HL-60/S4 treated with phorbol 12-myristate 13-acetate at 8.2 ng/mL for 4 days and 3 days (cell line): Measurements from ENCODE around the gene JAKMIP2.
"Not testable (repeated sequence)": the region's sequence is repeated elsewhere in the genome, so short reads cannot be mapped to it uniquely, and the experiment has no call there.

Experiments
- in situ Hi-C: fragments of 300-500 bp; cut with MboI; formaldehyde crosslinking; loops from 2 replicates; pipeline ENCODE4 v1.15.0; 2022; ENCODE audit warnings: low sequenced_read_pairs

JAKMIP2 gene

DNA sequence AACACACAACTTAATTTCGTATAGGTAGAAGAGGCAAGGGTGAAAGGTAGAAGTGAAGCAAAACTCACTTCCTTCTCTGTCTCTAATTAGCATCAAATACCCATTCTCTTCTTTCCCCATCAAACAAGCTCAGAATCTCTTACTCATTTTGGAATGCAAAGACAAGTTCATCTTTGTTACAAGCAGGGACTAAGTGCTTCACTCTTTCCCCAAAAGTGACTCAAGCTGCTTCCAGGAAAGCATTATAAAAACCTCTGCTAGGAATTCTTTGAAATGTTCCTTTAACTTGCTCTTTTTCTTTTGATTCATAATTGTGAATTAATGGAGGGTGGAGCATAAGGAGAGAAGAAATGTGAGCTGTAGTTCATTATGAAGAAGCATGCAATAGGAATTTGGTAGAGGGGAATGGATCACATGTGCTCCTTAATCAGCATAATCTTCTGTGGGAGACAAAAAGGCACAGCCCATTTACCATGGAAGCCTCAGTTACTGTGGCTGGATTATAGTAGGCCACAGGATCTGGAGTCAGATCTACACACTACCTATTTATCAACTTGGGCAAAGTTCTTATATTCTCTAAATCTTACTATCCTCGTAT is 163.1 kb downstream of the JAKMIP2 start:
- in situ Hi-C loops, result no loop called here

DNA sequence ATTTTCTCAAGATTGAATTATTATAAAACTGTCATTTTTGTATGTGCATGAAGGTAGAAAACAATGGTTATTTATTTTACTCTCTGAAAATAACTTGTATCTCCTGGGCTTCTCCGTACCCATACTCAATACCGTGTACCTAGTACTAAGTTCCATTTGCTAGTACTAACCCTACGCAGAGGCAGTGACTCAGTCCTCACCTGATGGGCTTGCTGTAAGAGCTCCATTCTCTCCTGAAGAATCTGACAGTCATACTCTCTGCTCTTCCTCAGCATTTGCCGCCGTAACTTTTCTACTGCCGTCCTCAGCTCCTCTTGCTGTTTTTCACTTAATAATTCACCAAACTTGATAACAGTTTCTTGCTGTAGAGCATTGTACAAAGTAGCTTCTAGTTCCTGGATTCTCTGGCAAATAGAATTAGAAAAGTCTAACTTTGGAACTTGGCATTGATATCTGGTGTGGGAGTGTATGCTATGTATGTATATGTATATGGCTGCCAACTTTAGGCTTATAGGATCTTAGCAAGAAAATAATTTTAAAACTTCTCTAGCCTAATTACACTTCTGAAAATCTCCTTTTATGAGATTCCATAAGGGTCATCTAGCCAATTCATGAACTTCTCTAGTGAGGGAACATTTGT is 164.7 kb downstream of the JAKMIP2 start:
- in situ Hi-C loops, result no loop called here

DNA sequence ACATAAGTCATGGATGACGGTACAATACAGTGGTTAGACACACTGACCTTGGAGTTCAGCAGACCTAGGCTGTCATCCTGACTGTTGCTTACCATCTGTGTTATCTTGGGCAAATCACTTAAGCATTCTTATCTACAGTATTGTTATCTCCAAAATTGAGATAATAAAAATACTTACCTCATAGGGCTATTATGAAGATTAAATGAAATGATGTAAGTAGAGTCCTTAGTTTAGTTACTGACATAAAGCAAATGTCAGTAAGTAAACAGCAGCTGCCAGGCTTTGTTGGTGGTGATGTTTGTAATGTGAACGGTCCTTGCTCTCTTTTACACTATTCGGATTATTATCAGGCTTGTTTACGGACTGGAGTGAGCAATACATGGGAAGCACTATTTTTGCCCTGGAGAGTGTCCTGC is 165.3 kb downstream of the JAKMIP2 start:
- in situ Hi-C loops, result no loop called here

DNA sequence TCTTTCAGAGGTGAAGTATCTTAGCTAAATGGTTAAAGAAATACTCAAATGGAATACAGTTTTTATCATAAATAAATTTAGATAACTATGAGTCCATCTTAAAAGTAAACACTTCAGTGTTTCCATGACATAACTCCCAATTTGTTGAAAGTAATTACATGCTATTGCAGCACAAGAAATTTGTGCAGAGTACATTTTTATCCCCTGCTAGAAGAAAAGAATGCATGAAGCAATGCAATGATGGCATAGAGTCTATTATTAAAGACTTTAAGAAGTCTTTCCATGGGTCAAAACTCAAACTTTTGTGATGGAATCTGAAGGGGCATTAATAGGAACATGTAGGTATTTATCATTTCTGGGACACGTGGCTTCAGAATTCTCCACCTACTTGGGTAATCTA is 166.1 kb downstream of the JAKMIP2 start:
- in situ Hi-C loops, result no loop called here

DNA sequence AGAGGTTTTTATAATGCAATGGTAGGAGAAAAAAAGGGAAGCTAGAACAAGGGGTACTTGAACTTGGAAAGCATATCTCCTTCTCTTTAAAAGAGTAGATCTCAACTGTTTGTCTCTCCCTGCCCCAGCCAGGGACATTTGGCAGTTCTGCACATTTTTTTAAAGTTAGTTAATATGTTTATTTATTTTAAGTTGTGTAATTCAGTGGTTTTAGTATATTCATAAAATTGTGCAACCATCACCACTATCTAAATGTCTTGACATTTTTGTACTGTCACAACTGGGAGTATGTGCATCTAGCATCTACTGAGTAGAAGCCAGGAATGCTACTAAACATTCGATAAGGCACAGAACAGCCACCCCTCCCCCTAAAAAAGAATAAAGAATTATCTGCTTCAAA is 169.2 kb downstream of the JAKMIP2 start:
- in situ Hi-C loops, result no loop called here

DNA sequence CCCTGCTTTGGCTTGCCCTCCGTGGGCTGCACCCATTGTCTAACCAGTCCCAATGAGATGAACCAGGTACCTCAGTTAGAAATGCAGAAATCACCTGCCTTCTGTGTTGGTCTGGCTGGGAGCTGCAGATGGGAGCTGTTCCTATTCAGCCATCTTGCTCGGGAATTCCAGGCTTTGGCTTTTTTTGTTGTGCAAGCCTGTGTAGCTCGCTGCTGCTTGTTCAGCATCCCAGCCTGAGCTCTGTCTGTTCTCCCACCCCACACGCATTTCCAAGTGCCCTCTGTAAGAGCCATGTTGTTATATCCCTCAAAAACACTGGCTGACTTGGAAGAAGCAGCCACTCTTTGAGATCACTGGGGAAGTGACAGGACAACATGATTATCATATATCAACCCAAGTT is 171.0 kb downstream of the JAKMIP2 start:
- in situ Hi-C loops, result no loop called here

DNA sequence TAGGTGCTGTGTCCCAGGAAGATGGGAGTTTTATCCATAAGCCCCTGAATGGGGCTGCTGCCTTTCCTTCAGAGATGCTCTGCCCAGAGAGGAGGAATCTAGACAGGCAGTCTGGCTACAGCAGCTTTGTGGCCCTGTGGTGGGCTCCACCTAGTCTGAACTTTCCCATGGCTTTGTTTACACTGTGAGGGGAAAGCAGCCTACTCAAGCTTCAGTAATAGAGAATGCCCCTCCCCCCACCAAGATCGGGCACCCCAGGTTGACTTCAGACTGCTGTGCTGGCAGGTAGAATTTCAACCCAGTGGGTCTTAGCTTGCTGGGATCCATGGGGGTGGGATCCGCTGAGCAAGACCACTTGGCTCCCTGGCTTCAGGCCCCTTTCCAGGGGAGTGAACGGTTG is 171.7 kb downstream of the JAKMIP2 start:
- in situ Hi-C loops, result no loop called here

DNA sequence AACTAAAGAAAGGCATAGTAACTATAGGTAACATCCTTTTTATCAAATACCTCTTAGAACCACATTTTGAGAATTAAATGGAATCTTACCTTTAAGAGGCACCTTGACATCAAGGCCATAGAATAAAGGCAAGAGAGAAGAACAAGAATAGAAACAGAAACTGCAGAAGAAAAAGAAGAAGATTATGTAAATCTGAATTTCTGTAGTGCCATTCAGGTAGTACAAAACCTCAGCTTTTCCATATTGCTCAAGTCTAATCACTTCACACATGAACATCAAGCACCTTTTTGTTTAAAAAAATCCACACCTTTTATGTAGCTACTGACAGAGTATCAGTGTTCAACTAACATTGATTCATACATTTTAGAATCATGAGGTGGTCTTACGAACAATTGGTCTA is 180.9 kb downstream of the JAKMIP2 start:
- in situ Hi-C loops, result no loop called here

DNA sequence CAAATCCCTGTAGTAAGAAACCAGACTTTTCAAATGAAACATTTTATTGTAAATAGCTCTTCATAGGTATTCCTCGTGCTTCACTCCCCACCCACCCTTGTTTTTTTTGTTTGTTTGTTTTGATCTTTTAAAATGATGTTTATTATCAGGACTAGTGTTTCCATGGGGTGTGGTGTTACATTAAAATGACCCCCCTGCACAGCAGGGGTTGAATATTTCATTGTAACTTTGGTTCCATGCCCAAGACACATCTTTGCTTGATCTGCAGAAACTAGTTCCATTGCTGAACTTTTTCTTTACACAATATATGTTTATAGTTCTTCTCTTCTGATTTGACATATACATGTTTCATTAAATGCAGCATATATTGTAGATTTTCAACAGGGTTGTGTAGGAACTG is 191.4 kb downstream of the JAKMIP2 start:
- in situ Hi-C loops, result no loop called here

DNA sequence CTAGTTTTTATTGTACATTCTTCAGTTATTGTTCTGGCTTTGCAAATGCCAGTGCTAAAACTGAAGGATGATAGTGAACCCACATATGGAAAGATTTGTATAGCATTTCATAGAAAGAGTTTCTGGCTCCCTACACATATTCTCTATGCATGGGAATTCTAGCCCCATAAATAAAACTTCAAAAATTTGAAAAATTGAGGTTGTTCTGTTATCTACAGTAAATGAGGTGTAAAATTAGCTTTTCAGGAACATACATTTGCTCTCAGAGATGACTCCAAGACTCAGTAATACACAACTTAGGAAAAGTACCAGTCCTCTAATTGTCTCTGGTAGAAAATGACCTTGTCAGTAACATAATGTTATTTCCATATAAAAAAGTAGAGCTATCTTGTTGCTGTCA is 192.4 kb downstream of the JAKMIP2 start:
- in situ Hi-C loops, result no loop called here

DNA sequence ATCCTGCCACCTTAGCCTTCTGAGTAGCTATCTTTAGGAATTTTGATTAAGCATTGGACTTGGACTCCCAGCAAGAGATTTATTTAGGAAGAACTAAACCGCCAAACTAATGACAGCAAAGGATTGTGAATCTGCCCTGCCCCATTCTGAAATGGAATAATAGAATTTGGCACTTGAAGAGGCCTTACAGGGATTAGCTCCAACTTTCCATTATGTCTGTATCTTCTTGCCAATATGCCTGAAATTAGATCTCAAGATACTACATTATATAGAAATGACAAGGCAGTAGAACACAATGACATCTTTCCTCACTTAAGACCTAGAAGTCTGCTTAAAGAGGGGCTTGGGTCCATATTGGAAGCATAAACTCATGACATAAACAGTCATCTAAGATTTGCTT is 195.7 kb downstream of the JAKMIP2 start:
- in situ Hi-C loops, result no loop called here

DNA sequence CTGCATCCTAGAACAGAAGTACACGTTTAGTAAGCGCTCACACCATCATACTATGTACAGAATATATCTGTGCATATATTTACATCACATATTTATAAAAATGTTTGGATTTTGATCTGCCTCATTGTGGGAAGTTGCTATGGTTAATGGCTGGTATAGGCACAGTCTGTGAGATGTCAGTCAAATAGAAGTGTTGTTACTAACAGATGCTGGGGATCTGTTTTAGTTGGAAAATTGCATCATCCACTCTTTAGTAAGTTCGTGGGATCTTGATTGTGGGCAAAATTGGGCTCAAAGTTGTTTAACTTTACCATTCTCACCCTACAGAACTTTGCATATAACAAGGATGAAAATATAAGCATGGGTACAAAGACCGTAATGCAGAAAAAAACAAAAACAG is 196.3 kb downstream of the JAKMIP2 start:
- in situ Hi-C loops, result no loop called here

DNA sequence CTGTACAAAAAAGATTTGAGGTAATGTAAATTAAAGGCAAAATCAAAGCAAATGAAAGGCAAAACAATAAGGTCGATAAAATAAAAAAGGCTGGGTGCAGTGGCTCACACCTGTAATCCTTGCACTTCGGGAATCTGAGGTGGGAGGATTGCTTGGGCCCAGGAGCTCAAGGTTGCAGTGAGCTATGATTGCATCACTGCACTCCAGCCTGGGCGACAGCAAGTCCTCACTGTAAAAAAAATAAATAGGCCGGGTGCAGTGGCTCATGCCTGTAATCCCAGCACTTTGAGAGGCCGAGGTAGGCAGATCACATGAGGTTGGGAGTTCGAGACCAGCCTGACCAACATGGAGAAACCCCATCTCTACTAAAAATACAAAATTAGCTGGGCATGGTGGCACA is 200.3 kb downstream of the JAKMIP2 start:
- in situ Hi-C loops, result not testable (repeated sequence)

DNA sequence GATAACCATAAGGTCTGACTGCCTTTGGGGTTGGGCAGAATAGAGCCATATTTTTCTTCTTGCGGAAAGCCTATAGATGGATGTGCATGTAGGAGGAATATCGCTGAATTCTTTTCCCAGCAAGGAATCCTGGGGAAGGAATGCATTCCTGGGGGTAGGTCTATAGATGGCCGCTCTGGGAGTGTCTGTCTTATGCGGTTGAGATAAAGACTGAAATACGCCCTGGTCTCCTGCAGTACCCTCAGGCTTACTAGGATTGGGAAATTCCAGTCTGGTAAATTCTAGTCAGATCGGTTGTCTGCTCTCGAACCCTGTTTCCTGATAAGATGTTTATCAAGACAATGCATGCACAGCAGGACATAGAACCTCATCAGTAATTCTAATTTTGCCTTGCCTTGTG is 202.1 kb downstream of the JAKMIP2 start:
- in situ Hi-C loops, result not testable (repeated sequence)

DNA sequence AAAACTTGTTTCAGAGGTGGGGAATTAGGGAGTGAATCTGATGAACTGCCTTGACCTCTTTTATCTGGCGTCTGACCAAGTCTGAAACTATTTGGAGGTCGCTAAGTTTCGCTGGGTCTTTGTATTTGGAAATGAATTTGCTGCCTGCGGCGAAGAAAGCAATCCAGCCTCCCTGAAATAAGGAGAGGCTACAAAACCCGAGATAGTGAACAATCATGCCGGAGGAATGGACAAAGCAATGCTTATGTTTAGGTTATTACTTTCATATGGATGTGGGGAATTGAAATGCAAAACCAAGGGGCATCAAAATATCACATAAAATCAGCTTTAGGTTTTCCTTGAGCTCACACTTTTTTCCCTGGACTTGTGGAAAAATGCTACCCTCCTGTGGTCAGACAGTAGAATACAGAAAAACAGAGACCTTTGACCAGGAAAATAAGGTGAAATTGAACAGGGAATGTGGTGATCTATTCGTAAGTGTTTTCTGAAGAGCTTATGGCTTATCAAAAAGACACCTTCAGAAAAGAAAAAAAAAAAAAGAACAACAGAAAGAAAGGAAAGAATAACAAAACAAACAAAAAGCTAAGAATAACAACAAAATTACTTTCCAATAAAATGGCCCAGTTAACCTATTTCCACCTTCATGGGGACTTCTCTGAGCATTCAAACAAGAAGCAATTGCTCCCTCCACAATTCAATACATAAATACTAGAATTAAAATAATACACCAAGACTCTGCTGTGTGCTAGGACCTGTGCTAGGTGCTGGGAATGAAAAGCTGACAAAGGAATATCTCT is 204.1 kb downstream of the JAKMIP2 start:
- in situ Hi-C loops, result no loop called here

DNA sequence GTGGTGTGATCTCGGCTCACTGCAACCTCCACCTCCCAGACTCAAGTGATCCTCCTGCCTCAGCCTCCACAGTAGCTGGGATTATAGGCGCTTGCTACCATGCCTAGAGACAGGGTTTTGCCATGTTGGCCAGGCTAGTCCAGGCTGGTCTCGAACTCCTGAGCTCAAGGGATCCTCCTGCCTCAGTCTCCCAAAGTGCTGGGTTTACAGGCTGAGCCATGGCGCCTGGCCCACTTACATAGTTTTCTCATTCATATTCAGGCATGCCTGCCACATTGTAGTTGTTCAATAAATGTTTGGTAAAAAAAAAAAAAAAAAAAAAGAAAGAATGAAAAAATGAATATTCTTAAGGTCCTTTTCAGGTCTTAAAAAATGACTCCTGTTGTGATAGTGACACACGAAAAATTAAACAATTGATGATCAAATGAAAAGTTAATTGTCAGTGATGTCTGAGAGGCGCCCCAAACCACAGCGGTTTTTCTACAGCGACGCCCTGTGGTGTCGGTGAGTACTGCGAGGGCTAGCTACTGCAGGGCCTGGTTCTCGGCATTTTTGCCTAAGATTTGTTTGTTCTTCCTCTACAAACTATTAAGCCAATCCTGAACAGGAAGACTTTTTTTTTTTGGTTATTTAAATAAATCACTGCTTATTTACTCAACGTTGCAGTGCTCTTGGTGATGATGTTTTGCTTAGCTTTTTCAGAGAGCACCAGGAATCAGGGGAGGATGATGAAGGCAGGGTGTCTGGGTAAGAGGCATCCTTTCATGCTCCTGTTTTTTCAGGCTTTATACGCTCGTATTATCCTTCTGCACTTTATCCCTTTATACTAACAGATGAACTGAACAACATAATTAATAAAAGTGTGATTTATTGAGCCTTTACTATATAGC is 205.6 kb downstream of the JAKMIP2 start:
- in situ Hi-C loops, result no loop called here

DNA sequence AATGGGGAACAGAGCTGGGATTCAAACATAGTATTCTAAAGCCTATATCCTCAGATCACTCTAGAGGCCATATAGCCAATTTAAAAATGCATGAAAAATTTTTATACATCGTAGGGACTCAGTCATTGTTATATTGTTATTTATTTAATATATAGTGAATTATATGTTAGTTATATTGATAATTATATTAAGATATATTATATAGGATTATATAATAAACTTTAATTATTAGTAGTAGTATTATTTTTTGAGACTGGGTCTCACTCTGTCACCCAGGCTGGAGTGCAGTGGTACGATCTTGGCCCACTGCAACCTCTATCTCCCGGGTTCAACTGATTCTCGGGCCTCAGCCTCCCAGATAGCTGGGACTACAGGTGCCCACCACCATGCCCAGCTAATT is 206.9 kb downstream of the JAKMIP2 start:
- in situ Hi-C loops, result no loop called here

DNA sequence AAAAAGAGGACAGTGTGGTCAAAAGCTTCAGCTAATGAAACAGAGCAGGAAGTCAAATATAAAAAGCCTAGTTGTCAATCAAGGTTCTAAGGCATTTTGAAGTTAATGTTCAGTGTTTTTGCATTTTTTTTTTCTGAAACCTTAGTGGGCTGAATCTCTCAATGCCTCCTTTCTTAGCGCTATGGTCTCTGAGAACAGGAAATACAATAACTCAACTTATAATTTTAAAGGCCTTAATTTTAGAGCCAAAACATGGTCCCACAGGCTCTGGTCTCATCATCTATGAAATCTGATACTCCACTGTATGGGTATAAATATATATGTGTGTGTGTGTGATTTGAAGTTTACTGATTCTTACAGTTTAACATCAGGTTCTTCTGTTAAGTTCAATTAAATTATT is 209.3 kb downstream of the JAKMIP2 start:
- in situ Hi-C loops, result no loop called here

DNA sequence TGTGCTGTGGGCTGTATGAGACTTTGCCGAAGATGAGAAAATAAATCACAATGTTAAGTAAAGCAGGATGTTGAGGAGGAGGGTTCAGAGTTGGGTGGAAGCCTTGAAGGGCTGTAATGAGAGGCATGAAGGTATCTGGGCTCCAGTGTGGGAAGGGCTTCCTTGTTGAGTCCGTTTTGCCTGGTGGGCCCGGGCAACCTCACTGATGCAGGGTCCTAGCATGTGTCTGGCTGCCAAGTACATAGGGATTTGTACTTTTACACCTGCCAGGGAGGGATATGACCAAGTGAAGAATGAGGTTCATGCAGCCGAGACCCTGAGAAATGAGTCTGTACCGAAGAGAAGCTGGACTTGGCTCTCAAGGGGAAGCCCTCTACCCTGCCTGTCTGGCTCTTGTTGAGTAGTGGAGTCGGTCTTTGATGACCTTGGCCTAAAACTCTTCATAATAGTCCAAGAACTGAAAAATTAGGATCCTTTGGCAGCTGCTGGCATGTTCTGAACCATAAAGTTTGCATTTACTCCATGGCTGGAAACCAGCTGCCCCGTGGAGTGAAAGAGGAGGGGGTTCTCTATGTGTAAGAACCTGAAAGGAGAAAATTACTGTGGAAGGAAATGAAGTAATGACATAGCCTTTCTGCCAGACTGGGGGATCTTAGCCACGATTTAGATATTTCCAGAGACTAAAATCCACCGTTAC is 213.7 kb downstream of the JAKMIP2 start:
- in situ Hi-C loops, result no loop called here

DNA sequence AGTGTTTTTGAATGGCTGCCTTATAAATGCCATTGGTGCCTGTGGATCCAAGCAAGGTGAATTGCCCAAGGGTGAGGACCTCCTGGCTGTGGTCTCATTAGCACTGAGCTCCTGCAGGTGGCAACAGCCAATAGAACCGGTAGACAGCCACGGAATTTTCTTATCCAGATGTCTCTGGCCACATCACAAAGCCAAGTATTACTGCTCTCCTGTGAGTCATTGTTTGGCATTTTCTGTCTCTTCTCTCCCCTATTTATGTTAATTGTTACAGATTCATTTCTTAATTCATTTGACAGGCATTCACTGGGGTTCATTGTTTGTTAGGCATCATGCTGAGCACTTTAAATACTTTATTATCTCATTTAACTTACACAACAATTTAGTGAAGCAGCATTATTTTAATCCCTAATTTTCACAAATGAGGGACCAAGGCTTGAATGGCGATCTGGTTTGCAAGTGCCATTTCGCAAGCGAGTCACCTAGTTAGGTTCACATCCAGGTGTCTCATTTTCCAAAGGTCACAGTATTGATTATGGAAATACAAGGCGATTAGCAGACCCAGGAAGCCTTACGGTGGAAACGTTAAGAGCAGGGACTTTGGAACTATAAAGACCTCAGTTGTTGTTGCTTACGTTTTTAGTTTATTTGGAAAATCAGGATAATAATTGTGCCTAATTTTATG is 214.5 kb downstream of the JAKMIP2 start:
- in situ Hi-C loops, result no loop called here
